B cell (primary cell): ENCODE measurements around the gene MEF2C.

ENCODE experiments used
- CTCF ChIP-seq: fragments of 200-600 bp; IDR thresholded peaks from one replicate; pipeline ENCODE4 v1.8.0; 2022; ENCODE audit warnings: antibody characterized with exemption, mild to moderate bottlenecking
- EZH2 ChIP-seq: IDR thresholded peaks from 2 replicates; pipeline ENCODE4 v1.6.1; 2012; ENCODE audit warnings: borderline replicate concordance, low read depth, mild to moderate bottlenecking, moderate library complexity, low read length; ENCODE audit not compliant: insufficient read depth, poor library complexity, severe bottlenecking

- TF ChIP-seq CTCF (no peak), EZH2 (no peak)
These were observed 4.4 kb upstream of the MEF2C start for GRCh38 chr5:88887342-88887741.
